CD4-positive, alpha-beta memory T cell (primary cell): ENCODE data around the gene WDR12. TPM values are rescaled to one million over a fixed set of nuclear protein-coding genes. Genes with fewer than 3 reads are reported as not detected.

ENCODE experiments used
- CTCF ChIA-PET: fragments of 350-600 bp; sonication (Branson Sonifier 250); formaldehyde crosslinking; loops from one replicate; lab custom pipeline; 2021; ENCODE audit warnings: inconsistent platforms; ENCODE audit not compliant: partially characterized antibody; lab: Charles Lee
- POLR2A ChIA-PET: fragments of 350-600 bp; sonication (Branson Sonifier 250); formaldehyde crosslinking; loops from one replicate; lab custom pipeline; 2021; ENCODE audit not compliant: partially characterized antibody; lab: Charles Lee
- DNase-seq, 5 donors: peaks; one replicate each; pipeline versions ENCODE4 v3.0.0 to v3.0.0-alpha.2; 2020 to 2022; ENCODE audit warnings: mixed read lengths in 1 of 5
- H3K27ac ChIP-seq: one replicate; pipeline ENCODE4 v1.7.0; 2013; ENCODE audit warnings: low read depth, low read length
- H3K27me3 ChIP-seq: 2 replicates; pipeline ENCODE4 v1.7.0; 2013; ENCODE audit warnings: mild to moderate bottlenecking, low read length, moderate library complexity; ENCODE audit not compliant: insufficient read depth
- H3K36me3 ChIP-seq: 2 replicates; pipeline ENCODE4 v1.7.0; 2013; ENCODE audit warnings: mild to moderate bottlenecking, low read length, moderate library complexity; ENCODE audit not compliant: insufficient read depth
- H3K4me1 ChIP-seq: 2 replicates; pipeline ENCODE4 v1.7.0; 2013; ENCODE audit warnings: mild to moderate bottlenecking, low read length, moderate library complexity; ENCODE audit not compliant: insufficient read depth
- H3K4me3 ChIP-seq, 2 donors: one replicate each; pipeline ENCODE4 v1.7.0; 2013; ENCODE audit warnings: low read length in 2 of 2, mild to moderate bottlenecking in 1 of 2
- H3K9me3 ChIP-seq, 2 donors: one replicate each; pipeline ENCODE4 v1.7.0; 2013; ENCODE audit warnings: low read length in 2 of 2, control low read depth in 1 of 2; ENCODE audit not compliant: control insufficient read depth in 1 of 2
- H3K27ac Mint-ChIP-seq, 7 donors: one replicate each; pipeline ENCODE4 v1.8.0; 2020 to 2021; ENCODE audit warnings: mixed read lengths in 7 of 7, mild to moderate bottlenecking in 6 of 7, inconsistent platforms in 3 of 7, moderate library complexity in 3 of 7
- H3K27me3 Mint-ChIP-seq, 2 donors: one replicate each; pipeline ENCODE4 v1.8.0; 2020 to 2021; ENCODE audit warnings: mixed read lengths in 2 of 2
- H3K36me3 Mint-ChIP-seq, 2 donors: one replicate each; pipeline ENCODE4 v1.8.0; 2020 to 2021; ENCODE audit warnings: mixed read lengths in 2 of 2, inconsistent platforms in 1 of 2, mild to moderate bottlenecking in 1 of 2
- H3K4me1 Mint-ChIP-seq, 4 donors: one replicate each; pipeline ENCODE4 v1.8.0; 2020 to 2021; ENCODE audit warnings: mixed read lengths in 4 of 4, mild to moderate bottlenecking in 1 of 4
- H3K4me3 Mint-ChIP-seq, 8 donors: one replicate each; pipeline ENCODE4 v1.8.0; 2020 to 2021; ENCODE audit warnings: mixed read lengths in 8 of 8, mild to moderate bottlenecking in 7 of 8, moderate library complexity in 6 of 8, inconsistent platforms in 3 of 8
- H3K9me3 Mint-ChIP-seq, 8 donors: one replicate each; pipeline ENCODE4 v1.8.0; 2020 to 2021; ENCODE audit warnings: mixed read lengths in 8 of 8, mild to moderate bottlenecking in 5 of 8, inconsistent platforms in 3 of 8, moderate library complexity in 1 of 8
- intact Hi-C: fragments of 100-400 bp; cut with micrococcal nuclease; formaldehyde crosslinking; loops from one replicate; pipeline ENCODE4 v1.15.1; 2023
- polyA plus RNA-seq, 2 donors: library from polyadenylated mRNA; unstranded; fragments of 300-500 nt; fragmentation: Illumina TruSeq; gene quantifications; one replicate each; pipeline ENCODE4 v1.2.3, GENCODE V29; 2021
- total RNA-seq, 2 experiments: library from RNA; stranded (reverse); gene quantifications; one replicate each; pipeline ENCODE4 v1.2.3, GENCODE V29; 2021

Gene WDR12
- total and polyA plus RNA-seq, 4 experiments from 2014 or later, result 16.5 to 25.0 (median 20.6) TPM

DNA sequence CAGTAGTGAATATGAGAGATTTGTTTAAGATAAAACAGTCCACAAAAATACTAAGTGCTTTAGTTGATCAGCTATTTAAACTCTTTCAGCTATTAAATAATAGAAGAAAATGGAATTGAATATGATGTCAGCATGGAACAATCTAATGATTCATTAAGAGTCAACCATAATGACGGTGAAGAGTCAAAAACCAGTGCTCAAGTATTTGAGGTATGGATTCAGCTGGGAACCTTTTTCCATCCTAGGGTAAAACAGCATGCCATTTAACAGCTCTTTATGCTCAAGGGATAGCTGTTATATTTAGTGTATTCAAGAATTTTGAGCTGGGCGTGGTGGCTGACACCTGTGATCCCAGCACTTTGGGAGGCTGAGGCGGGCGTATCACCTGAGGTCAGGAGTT is 30.3 kb upstream of the WDR12 start:
- Histone ChIP-seq H3K27ac (no peak overlapping the region), H3K9me3 (no peaks in the 10 kb centered on the region), H3K27me3 (no peaks in the 10 kb centered on the region), H3K36me3 (no peaks in the 10 kb centered on the region), H3K4me1 (no peaks in the 10 kb centered on the region), H3K4me3 (no peak overlapping the region)
- Mint-ChIP-seq H3K27me3 (no peaks in the 10 kb centered on the region), H3K4me1 (no peaks in the 10 kb centered on the region), H3K4me3 (no peak overlapping the region), H3K36me3 (peaks cover 46 to 48% of the 10 kb centered on the region in 2 donors), H3K27ac (no peak overlapping the region), H3K9me3 (peaks cover under 1 to 16% (median 8%) of the 10 kb centered on the region in 8 donors)
- DNase-seq, result no peak
- ChIA-PET POLR2A (interaction anchor here (0.6 kb wide), 1 partner anchor 368 kb away, joined by 4 read pairs; no protein-coding TSS in a partner anchor), CTCF (interaction anchor here (0.7 to 1.6 kb wide), 3 partner anchors 10 to 197 kb away, joined by 3 read pairs; no protein-coding TSS in a partner anchor)
- intact Hi-C loops, result no loop called here

DNA sequence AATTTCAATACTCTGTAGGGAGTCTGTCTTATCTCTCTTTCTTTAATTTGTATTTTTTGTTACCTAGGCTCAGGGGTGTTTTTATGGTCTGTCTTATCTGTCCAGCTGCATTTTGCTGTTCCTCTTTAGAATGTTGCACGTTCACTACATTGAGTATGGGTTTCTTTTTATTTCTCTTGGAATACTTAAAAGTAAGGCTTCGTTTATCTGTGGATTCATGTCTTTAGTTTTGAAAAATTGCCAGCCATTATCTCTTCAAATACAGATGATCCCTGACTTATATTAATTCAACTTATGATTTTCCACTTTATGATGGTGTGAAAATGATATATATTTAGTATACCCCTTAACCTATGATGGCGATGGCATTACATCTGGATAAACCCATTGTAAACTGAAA is 27.5 kb upstream of the WDR12 start:
- Mint-ChIP-seq H3K4me1 (no peaks in the 10 kb centered on the region), H3K36me3 (peaks cover 29 to 33% of the 10 kb centered on the region in 2 donors), H3K4me3 (no peak overlapping the region), H3K27ac (no peak overlapping the region), H3K27me3 (no peaks in the 10 kb centered on the region), H3K9me3 (no peaks in the 10 kb centered on the region)
- H3K4me3 ChIP-seq, result no peak overlapping the region
- no peak overlapping the region for H3K27ac ChIP-seq
- H3K9me3 ChIP-seq, result no peaks in the 10 kb centered on the region
- H3K27me3 ChIP-seq, result no peaks in the 10 kb centered on the region
- intact Hi-C loops, result no loop called here
- POLR2A ChIA-PET, result no interaction called here
- H3K4me1 ChIP-seq, result no peaks in the 10 kb centered on the region
- H3K36me3 ChIP-seq, result no peaks in the 10 kb centered on the region
- DNase-seq, result no peak
- CTCF ChIA-PET, result no interaction called here

DNA sequence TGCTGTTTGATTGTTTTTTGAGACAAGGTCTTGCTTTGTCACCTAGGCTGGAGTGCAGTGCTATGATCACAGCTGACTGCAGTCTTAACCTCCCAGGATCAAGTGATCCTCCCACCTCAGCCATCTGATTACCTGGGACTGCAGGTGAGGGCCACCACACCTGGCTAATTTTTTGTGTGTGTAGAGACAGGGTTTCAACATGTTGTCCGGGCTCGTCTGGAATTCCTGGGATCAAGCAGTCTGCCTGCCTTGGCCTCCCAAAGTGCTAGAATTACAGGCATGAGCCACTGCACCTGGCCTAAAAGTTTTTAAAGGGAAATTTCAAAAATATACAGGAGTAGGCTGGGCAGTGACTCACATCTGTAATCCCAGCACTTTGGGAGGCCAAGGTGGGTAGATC is 23.0 kb upstream of the WDR12 start:
- Histone ChIP-seq H3K4me3 (no peak overlapping the region), H3K4me1 (no peaks in the 10 kb centered on the region), H3K27ac (no peak overlapping the region), H3K27me3 (no peaks in the 10 kb centered on the region), H3K36me3 (no peaks in the 10 kb centered on the region), H3K9me3 (no peaks in the 10 kb centered on the region)
- peaks cover 0 to 5% (median 3%) of the 10 kb centered on the region in 4 donors for H3K4me1 Mint-ChIP-seq
- peaks cover 41 to 46% of the 10 kb centered on the region in 2 donors for H3K36me3 Mint-ChIP-seq
- H3K27ac Mint-ChIP-seq, result peak overlapping the region in 2 of 7 donors; percentile 18 to 24
- H3K27me3 Mint-ChIP-seq, result no peaks in the 10 kb centered on the region
- intact Hi-C loops, result no loop called here
- H3K4me3 Mint-ChIP-seq, result no peak overlapping the region
- ChIA-PET CTCF (no interaction called here), POLR2A (no interaction called here)
- no peak for DNase-seq
- H3K9me3 Mint-ChIP-seq, result no peaks in the 10 kb centered on the region

- DNase-seq, result no peak
- Histone ChIP-seq H3K27ac (no peak overlapping the region), H3K27me3 (no peaks in the 10 kb centered on the region), H3K4me1 (no peaks in the 10 kb centered on the region), H3K36me3 (no peaks in the 10 kb centered on the region), H3K4me3 (no peak overlapping the region), H3K9me3 (no peaks in the 10 kb centered on the region)
- Mint-ChIP-seq H3K4me3 (no peak overlapping the region), H3K36me3 (peaks cover 45 to 49% of the 10 kb centered on the region in 2 donors), H3K9me3 (no peaks in the 10 kb centered on the region), H3K27ac (peak overlapping the region in 1 of 7 donors; percentile 24), H3K4me1 (peaks cover 0 to 7% (median 3%) of the 10 kb centered on the region in 4 donors), H3K27me3 (no peaks in the 10 kb centered on the region)
- ChIA-PET CTCF (no interaction called here), POLR2A (no interaction called here)
- intact Hi-C loops, result no loop called here
These were observed 22.5 kb upstream of the WDR12 start for GRCh38 chr2:202933958-202934357.

DNA sequence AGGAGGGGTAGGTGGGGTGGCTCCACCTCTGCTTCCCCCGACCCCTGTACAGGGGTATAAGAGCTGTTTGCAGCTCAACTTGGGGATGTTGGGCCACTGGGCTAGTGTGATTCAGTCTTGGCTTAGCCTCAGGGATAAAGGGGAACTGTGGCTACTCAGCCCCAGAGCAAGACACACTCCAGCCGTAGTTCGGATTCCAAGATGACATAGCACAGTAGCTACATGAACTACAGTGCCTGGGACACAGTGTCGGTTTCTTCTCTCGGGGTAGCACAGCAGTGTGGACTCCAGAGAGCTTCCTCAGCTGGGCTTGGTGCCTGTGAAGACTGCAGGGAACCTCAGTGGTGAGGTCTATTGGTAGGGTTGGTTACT is 21.7 kb upstream of the WDR12 start:
- Mint-ChIP-seq H3K27ac (no peak overlapping the region), H3K9me3 (no peaks in the 10 kb centered on the region), H3K4me3 (no peak overlapping the region), H3K27me3 (no peaks in the 10 kb centered on the region), H3K36me3 (peaks cover 43 to 49% of the 10 kb centered on the region in 2 donors), H3K4me1 (peaks cover 0 to 8% (median 3%) of the 10 kb centered on the region in 4 donors)
- DNase-seq, result no peak
- ChIA-PET CTCF (no interaction called here), POLR2A (interaction anchor here (0.5 kb wide), 1 partner anchor 734 kb away, joined by 3 read pairs; no protein-coding TSS in a partner anchor)
- no peak overlapping the region for H3K4me3 ChIP-seq
- no peaks in the 10 kb centered on the region for H3K27me3 ChIP-seq
- H3K27ac ChIP-seq, result no peak overlapping the region
- H3K9me3 ChIP-seq, result no peaks in the 10 kb centered on the region
- no peaks in the 10 kb centered on the region for H3K36me3 ChIP-seq
- no peaks in the 10 kb centered on the region for H3K4me1 ChIP-seq
- intact Hi-C loops, result no loop called here

DNA sequence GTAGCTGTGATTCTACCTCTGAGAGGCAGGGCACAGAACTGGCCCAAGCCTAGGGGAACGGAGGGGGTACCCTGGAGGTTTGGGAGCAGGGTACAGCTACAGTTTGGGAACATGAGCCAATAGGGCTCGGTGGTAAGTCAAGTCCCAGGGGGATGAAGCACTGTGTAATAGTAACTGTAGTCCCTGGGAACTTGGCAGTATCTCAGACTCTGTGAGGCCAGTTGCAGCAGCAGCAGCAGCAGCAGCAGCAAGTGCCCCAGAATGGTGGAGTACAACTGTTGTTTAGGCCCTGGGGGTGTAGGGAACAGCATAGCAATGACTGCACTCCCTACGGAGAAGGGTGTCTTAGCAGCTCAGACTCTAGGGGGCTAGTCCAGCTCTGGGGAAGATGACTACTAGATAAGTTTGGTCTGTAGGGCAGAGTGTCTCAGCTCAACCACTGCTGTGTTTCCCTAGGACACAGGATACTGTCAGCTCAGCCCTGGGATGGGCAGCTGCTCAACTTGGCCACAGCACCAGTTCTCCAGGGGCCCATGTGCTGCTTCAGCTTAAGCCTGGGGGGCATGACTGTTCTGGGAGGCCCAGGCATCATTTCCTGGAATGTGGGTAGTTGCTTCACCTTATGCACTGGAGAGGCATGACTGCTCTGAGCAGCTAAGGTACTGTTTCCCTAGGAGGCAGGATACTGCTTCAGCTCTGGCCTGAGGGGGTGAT is 21.1 kb upstream of the WDR12 start:
- no peaks in the 10 kb centered on the region for H3K27me3 ChIP-seq
- no peak for DNase-seq
- H3K27ac ChIP-seq, result no peak overlapping the region
- POLR2A ChIA-PET, result no interaction called here
- no peak overlapping the region for H3K4me3 ChIP-seq
- H3K9me3 ChIP-seq, result no peaks in the 10 kb centered on the region
- Mint-ChIP-seq H3K4me3 (no peak overlapping the region), H3K27ac (no peak overlapping the region), H3K9me3 (no peaks in the 10 kb centered on the region), H3K27me3 (no peaks in the 10 kb centered on the region), H3K36me3 (peaks cover 45 to 52% of the 10 kb centered on the region in 2 donors), H3K4me1 (peaks cover 0 to 8% (median 4%) of the 10 kb centered on the region in 4 donors)
- no peaks in the 10 kb centered on the region for H3K36me3 ChIP-seq
- intact Hi-C loops, result no loop called here
- CTCF ChIA-PET, result no interaction called here
- H3K4me1 ChIP-seq, result no peaks in the 10 kb centered on the region

GRCh38 chr2:202918860-202919259 is 7.4 kb upstream of the WDR12 start:
- intact Hi-C loops, result no loop called here

More at GRCh38 chr2:202918860-202919259, 7.4 kb upstream of the WDR12 start:
- peaks cover 0 to 1% (median 0%) of the 10 kb centered on the region in 4 donors for H3K4me1 Mint-ChIP-seq
- H3K4me3 Mint-ChIP-seq, result no peak overlapping the region
- Histone ChIP-seq H3K4me1 (no peaks in the 10 kb centered on the region), H3K36me3 (no peaks in the 10 kb centered on the region), H3K9me3 (no peaks in the 10 kb centered on the region), H3K27me3 (no peaks in the 10 kb centered on the region), H3K27ac (no peak overlapping the region), H3K4me3 (no peak overlapping the region)
- no peaks in the 10 kb centered on the region for H3K9me3 Mint-ChIP-seq
- no peaks in the 10 kb centered on the region for H3K27me3 Mint-ChIP-seq
- H3K27ac Mint-ChIP-seq, result no peak overlapping the region
- peaks cover 6 to 18% of the 10 kb centered on the region in 2 donors for H3K36me3 Mint-ChIP-seq
- ChIA-PET CTCF (no interaction called here), POLR2A (no interaction called here)
- no peak for DNase-seq
